ENCODE data around the gene KNSTRN. TPM values are rescaled to one million over a fixed set of nuclear protein-coding genes. Genes with fewer than 3 reads are reported as not detected.

KNSTRN gene
- total RNA-seq, 1 experiment from 2014 or later, result 44.5 TPM

- BruUV-seq (replicated peaks), result no TSS peak
- Mint-ChIP-seq H3K4me1 (ENCODE audit: low read depth, unreplicated experiment) (peaks cover 25% of the 10 kb centered on the region), H3K9me3 (ENCODE audit: low read depth, unreplicated experiment) (no peaks in the 10 kb centered on the region), H3K4me3 (ENCODE audit: low read depth, unreplicated experiment) (peak overlapping the region; percentile 77), H3K36me3 (ENCODE audit: insufficient read depth, unreplicated experiment) (peaks cover 47% of the 10 kb centered on the region), H3K27me3 (ENCODE audit: unreplicated experiment) (no peaks in the 10 kb centered on the region), H3K27ac (ENCODE audit: unreplicated experiment) (peak overlapping the region; percentile 89)
- peak; percentile 43 for TF ChIP-seq CTCF (IDR thresholded peaks at IDR 0.05; ENCODE audit: unreplicated experiment)
- CTCF ChIA-PET, result interaction anchor here (0.5 to 3.8 kb wide), 14 partner anchors 9 to 186 kb away, joined by 3 to 23 read pairs (median 4); partner anchors contain the start of genes INAFM2 and IVD
- intact Hi-C loops (cut with micrococcal nuclease; ENCODE audit: unreplicated experiment), result no loop called here
- DNase-seq, result peak; percentile 74
Measured at GRCh38 chr15:40338041-40338657, 44.4 kb upstream of the KNSTRN start.

- Mint-ChIP-seq H3K27me3 (ENCODE audit: unreplicated experiment) (no peaks in the 10 kb centered on the region), H3K4me3 (ENCODE audit: low read depth, unreplicated experiment) (peak overlapping the region; percentile 77), H3K9me3 (ENCODE audit: low read depth, unreplicated experiment) (no peaks in the 10 kb centered on the region), H3K36me3 (ENCODE audit: insufficient read depth, unreplicated experiment) (peaks cover 44% of the 10 kb centered on the region), H3K27ac (ENCODE audit: unreplicated experiment) (peak overlapping the region; percentile 89), H3K4me1 (ENCODE audit: low read depth, unreplicated experiment) (peaks cover 34% of the 10 kb centered on the region)
- TF ChIP-seq CTCF (IDR thresholded peaks at IDR 0.05; ENCODE audit: unreplicated experiment), result no peak
- intact Hi-C loops (cut with micrococcal nuclease; ENCODE audit: unreplicated experiment), result no loop called here
- CTCF ChIA-PET, result interaction anchor here (0.5 to 3.8 kb wide), 14 partner anchors 10 to 187 kb away, joined by 3 to 23 read pairs (median 4); partner anchors contain the start of genes INAFM2, IVD and PLCB2
- TSS peak; percentile 98 for BruUV-seq (replicated peaks)
- peak; percentile 87 for DNase-seq
Measured at GRCh38 chr15:40338921-40339620, 43.5 kb upstream of the KNSTRN start.

- Mint-ChIP-seq H3K27ac (ENCODE audit: unreplicated experiment) (peak overlapping the region; percentile 89), H3K36me3 (ENCODE audit: insufficient read depth, unreplicated experiment) (peaks cover 44% of the 10 kb centered on the region), H3K4me3 (ENCODE audit: low read depth, unreplicated experiment) (peak overlapping the region; percentile 77), H3K27me3 (ENCODE audit: unreplicated experiment) (no peaks in the 10 kb centered on the region), H3K9me3 (ENCODE audit: low read depth, unreplicated experiment) (no peaks in the 10 kb centered on the region), H3K4me1 (ENCODE audit: low read depth, unreplicated experiment) (peaks cover 34% of the 10 kb centered on the region)
- BruUV-seq (replicated peaks), result no TSS peak
- intact Hi-C loops (cut with micrococcal nuclease; ENCODE audit: unreplicated experiment), result no loop called here
- TF ChIP-seq CTCF (IDR thresholded peaks at IDR 0.05; ENCODE audit: unreplicated experiment), result no peak
- DNase-seq, result no peak
- CTCF ChIA-PET, result interaction anchor here (0.5 to 3.8 kb wide), 10 partner anchors 12 to 270 kb away, joined by 3 to 23 read pairs (median 6); partner anchors contain the start of genes INAFM2 and PLCB2
Measured at GRCh38 chr15:40339621-40339945, 42.9 kb upstream of the KNSTRN start.

- CTCF ChIA-PET, result interaction anchor here (0.5 to 3.8 kb wide), 7 partner anchors 17 to 271 kb away, joined by 3 to 23 read pairs (median 4); partner anchors contain the start of genes DISP2, INAFM2 and PLCB2
- Mint-ChIP-seq H3K4me1 (ENCODE audit: low read depth, unreplicated experiment) (peaks cover 34% of the 10 kb centered on the region), H3K36me3 (ENCODE audit: insufficient read depth, unreplicated experiment) (peaks cover 42% of the 10 kb centered on the region), H3K4me3 (ENCODE audit: low read depth, unreplicated experiment) (peak overlapping the region; percentile 77), H3K27ac (ENCODE audit: unreplicated experiment) (peak overlapping the region; percentile 60), H3K9me3 (ENCODE audit: low read depth, unreplicated experiment) (no peaks in the 10 kb centered on the region), H3K27me3 (ENCODE audit: unreplicated experiment) (no peaks in the 10 kb centered on the region)
- BruUV-seq (replicated peaks), result TSS peak; percentile 39
- intact Hi-C loops (cut with micrococcal nuclease; ENCODE audit: unreplicated experiment), result no loop called here
- peak; percentile 35 for DNase-seq
- no peak for TF ChIP-seq CTCF (IDR thresholded peaks at IDR 0.05; ENCODE audit: unreplicated experiment)
Measured at GRCh38 chr15:40340038-40340739, 42.3 kb upstream of the KNSTRN start.

Data from Calu3 (cell line).